Epidermal melanocyte (primary cell): ENCODE results near the gene FAM81A.

Experiments
- DNase-seq: peaks from one replicate; pipeline ENCODE4 v3.0.0; 2011; ENCODE audit warnings: low spot score; ENCODE audit not compliant: insufficient read length

FAM81A gene

DNA sequence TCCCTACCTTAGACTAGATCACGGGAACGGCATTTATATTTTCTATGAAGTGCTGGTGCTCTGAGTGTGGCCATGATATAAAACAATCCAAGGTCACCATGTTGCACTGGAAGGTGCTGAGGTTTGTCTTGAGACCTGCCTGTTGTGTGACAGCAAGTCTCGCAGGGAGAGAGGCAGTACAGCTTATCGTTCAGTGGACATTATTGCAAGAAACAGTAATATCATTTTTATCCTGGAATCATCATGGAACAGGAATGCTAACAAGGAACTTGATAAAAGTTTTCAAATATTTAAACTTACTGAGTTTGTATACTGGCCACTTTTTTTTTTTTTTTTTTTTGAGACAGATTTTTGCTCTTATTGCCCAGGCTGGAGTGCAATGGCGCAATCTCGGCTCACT lies 133.6 kb downstream of the FAM81A start:
- DNase-seq = no peak
